PC-9 (cell line): ENCODE measurements around the gene IQCK.

Source experiments
- EZH2 ChIP-seq: fragments of 200-600 bp; sonication (generic); IDR thresholded peaks from 2 replicates; pipeline ENCODE4 v1.8.0; 2017; ENCODE audit warnings: antibody characterized with exemption, low read depth
- TF ChIP-seq, protein P1 (sequence below): fragments of 200-600 bp; sonication (generic); conservative IDR thresholded peaks from 2 replicates; pipeline ENCODE4 v1.6.1; 2017; ENCODE audit warnings: mixed run types, antibody characterized with exemption, mild to moderate bottlenecking, moderate library complexity

DNA sequence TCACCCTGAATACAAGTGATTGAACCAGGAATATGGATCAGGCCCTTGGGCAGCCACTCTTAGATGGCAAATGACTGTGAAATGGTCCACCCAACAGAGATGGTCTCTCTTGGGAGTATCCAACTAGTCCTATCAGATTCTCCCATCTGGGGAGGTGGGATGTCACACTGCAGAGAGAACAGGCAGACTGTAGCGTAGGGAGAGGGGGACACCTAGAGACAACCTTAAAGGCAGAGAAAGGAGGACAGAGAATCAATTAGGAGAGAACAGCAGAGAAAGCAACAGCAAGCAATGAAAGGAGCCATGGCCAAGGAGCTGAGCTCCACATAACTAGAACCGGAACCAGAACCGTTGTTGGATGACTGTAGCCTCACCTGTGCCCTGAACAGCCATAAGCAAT lies 37.2 kb downstream of the IQCK start:
- TF ChIP-seq, protein P1, sequence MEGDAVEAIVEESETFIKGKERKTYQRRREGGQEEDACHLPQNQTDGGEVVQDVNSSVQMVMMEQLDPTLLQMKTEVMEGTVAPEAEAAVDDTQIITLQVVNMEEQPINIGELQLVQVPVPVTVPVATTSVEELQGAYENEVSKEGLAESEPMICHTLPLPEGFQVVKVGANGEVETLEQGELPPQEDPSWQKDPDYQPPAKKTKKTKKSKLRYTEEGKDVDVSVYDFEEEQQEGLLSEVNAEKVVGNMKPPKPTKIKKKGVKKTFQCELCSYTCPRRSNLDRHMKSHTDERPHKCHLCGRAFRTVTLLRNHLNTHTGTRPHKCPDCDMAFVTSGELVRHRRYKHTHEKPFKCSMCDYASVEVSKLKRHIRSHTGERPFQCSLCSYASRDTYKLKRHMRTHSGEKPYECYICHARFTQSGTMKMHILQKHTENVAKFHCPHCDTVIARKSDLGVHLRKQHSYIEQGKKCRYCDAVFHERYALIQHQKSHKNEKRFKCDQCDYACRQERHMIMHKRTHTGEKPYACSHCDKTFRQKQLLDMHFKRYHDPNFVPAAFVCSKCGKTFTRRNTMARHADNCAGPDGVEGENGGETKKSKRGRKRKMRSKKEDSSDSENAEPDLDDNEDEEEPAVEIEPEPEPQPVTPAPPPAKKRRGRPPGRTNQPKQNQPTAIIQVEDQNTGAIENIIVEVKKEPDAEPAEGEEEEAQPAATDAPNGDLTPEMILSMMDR, result no peak
- no peak for TF ChIP-seq EZH2
